ENCODE results near the gene STARD5. TPM values are rescaled to one million over a fixed set of nuclear protein-coding genes. Genes with fewer than 3 reads are reported as not detected.
A peak's percentile ranks its signal among the peaks of the same experiment; 100 is the strongest.

STARD5 gene
- total RNA-seq, 2 experiments from 2014 or later: 6.2 to 7.7 TPM

GRCh38 chr15:81330366-81331090 is 6.6 kb upstream of the STARD5 start:
- DNase-seq: no peak
- Mint-ChIP-seq H3K27me3 (no peaks in the 10 kb centered on the region), H3K4me1 (peaks cover 16% of the 10 kb centered on the region), H3K27ac (peak overlapping the region; percentile 32), H3K4me3 (peak overlapping the region; percentile 14), H3K9me3 (no peaks in the 10 kb centered on the region), H3K36me3 (peaks cover 2% of the 10 kb centered on the region)

- Mint-ChIP-seq H3K27me3 (no peaks in the 10 kb centered on the region), H3K4me3 (no peak overlapping the region), H3K36me3 (peaks cover 2% of the 10 kb centered on the region), H3K4me1 (peaks cover 23% of the 10 kb centered on the region), H3K27ac (no peak overlapping the region), H3K9me3 (no peaks in the 10 kb centered on the region)
- no peak for DNase-seq
These were observed 5.5 kb upstream of the STARD5 start for GRCh38 chr15:81329446-81329845.

- DNase-seq: no peak
- Mint-ChIP-seq H3K27ac (no peak overlapping the region), H3K27me3 (no peaks in the 10 kb centered on the region), H3K4me1 (peaks cover 30% of the 10 kb centered on the region), H3K4me3 (no peak overlapping the region), H3K36me3 (no peaks in the 10 kb centered on the region), H3K9me3 (no peaks in the 10 kb centered on the region)
These were observed 3.6 kb upstream of the STARD5 start for GRCh38 chr15:81327516-81327915.

- no peak overlapping the region for H3K27ac Mint-ChIP-seq
- no peaks in the 10 kb centered on the region for H3K36me3 Mint-ChIP-seq
- H3K4me1 Mint-ChIP-seq: peaks cover 38% of the 10 kb centered on the region
- no peak for DNase-seq
- H3K4me3 Mint-ChIP-seq: no peak overlapping the region
- H3K27me3 Mint-ChIP-seq: no peaks in the 10 kb centered on the region
- no peaks in the 10 kb centered on the region for H3K9me3 Mint-ChIP-seq
These were observed 2.7 kb upstream of the STARD5 start for GRCh38 chr15:81326466-81327212.

- Mint-ChIP-seq H3K27ac (peak overlapping the region; percentile 80), H3K27me3 (no peaks in the 10 kb centered on the region), H3K4me1 (peaks cover 36% of the 10 kb centered on the region), H3K36me3 (peaks cover 3% of the 10 kb centered on the region), H3K4me3 (peak overlapping the region; percentile 97), H3K9me3 (no peaks in the 10 kb centered on the region)
- no peak for DNase-seq
These were observed 390 bp downstream of the STARD5 start for GRCh38 chr15:81323559-81323943.

GRCh38 chr15:81322676-81323253 is 1.2 kb downstream of the STARD5 start:
- peaks cover 7% of the 10 kb centered on the region for H3K36me3 Mint-ChIP-seq
- no peaks in the 10 kb centered on the region for H3K27me3 Mint-ChIP-seq
- H3K27ac Mint-ChIP-seq: no peak overlapping the region
- DNase-seq: no peak
- H3K9me3 Mint-ChIP-seq: no peaks in the 10 kb centered on the region
- H3K4me3 Mint-ChIP-seq: peak overlapping the region; percentile 64
- H3K4me1 Mint-ChIP-seq: peaks cover 36% of the 10 kb centered on the region

GRCh38 chr15:81321667-81322066 is 2.3 kb downstream of the STARD5 start:
- no peak for DNase-seq
- H3K4me3 Mint-ChIP-seq: no peak overlapping the region
- peaks cover 8% of the 10 kb centered on the region for H3K36me3 Mint-ChIP-seq
- no peaks in the 10 kb centered on the region for H3K27me3 Mint-ChIP-seq
- H3K9me3 Mint-ChIP-seq: no peaks in the 10 kb centered on the region
- peaks cover 30% of the 10 kb centered on the region for H3K4me1 Mint-ChIP-seq
- H3K27ac Mint-ChIP-seq: no peak overlapping the region

- H3K27me3 Mint-ChIP-seq: no peaks in the 10 kb centered on the region
- H3K36me3 Mint-ChIP-seq: peaks cover 33% of the 10 kb centered on the region
- no peak for DNase-seq
- H3K4me1 Mint-ChIP-seq: peaks cover 37% of the 10 kb centered on the region
- no peak overlapping the region for H3K4me3 Mint-ChIP-seq
- H3K27ac Mint-ChIP-seq: peak overlapping the region; percentile 14
- H3K9me3 Mint-ChIP-seq: no peaks in the 10 kb centered on the region
These were observed 6.3 kb downstream of the STARD5 start for GRCh38 chr15:81317642-81318017.

GRCh38 chr15:81316267-81316666 is 7.7 kb downstream of the STARD5 start:
- peaks cover 41% of the 10 kb centered on the region for H3K4me1 Mint-ChIP-seq
- H3K27me3 Mint-ChIP-seq: no peaks in the 10 kb centered on the region
- no peak overlapping the region for H3K4me3 Mint-ChIP-seq
- peak overlapping the region; percentile 70 for H3K27ac Mint-ChIP-seq
- H3K36me3 Mint-ChIP-seq: peaks cover 46% of the 10 kb centered on the region
- no peaks in the 10 kb centered on the region for H3K9me3 Mint-ChIP-seq
- DNase-seq: no peak

GRCh38 chr15:81315452-81316175 is 8.3 kb downstream of the STARD5 start:
- Mint-ChIP-seq H3K27me3 (no peaks in the 10 kb centered on the region), H3K9me3 (no peaks in the 10 kb centered on the region), H3K36me3 (peaks cover 53% of the 10 kb centered on the region), H3K4me1 (peaks cover 47% of the 10 kb centered on the region), H3K27ac (peak overlapping the region; percentile 70), H3K4me3 (no peak overlapping the region)
- no peak for DNase-seq

GRCh38 chr15:81314378-81314777 is 9.6 kb downstream of the STARD5 start:
- Mint-ChIP-seq H3K27me3 (no peaks in the 10 kb centered on the region), H3K9me3 (no peaks in the 10 kb centered on the region), H3K36me3 (peaks cover 64% of the 10 kb centered on the region), H3K4me3 (no peak overlapping the region), H3K27ac (peak overlapping the region; percentile 27), H3K4me1 (peaks cover 57% of the 10 kb centered on the region)
- no peak for DNase-seq

GRCh38 chr15:81313686-81314085 is 10.3 kb downstream of the STARD5 start:
- Mint-ChIP-seq H3K36me3 (peaks cover 71% of the 10 kb centered on the region), H3K27me3 (no peaks in the 10 kb centered on the region), H3K4me1 (peaks cover 61% of the 10 kb centered on the region), H3K9me3 (no peaks in the 10 kb centered on the region), H3K27ac (peak overlapping the region; percentile 65), H3K4me3 (no peak overlapping the region)
- no peak for DNase-seq

- no peak for DNase-seq
- H3K4me3 Mint-ChIP-seq: no peak overlapping the region
- peaks cover 64% of the 10 kb centered on the region for H3K4me1 Mint-ChIP-seq
- no peaks in the 10 kb centered on the region for H3K27me3 Mint-ChIP-seq
- peak overlapping the region; percentile 65 for H3K27ac Mint-ChIP-seq
- peaks cover 1% of the 10 kb centered on the region for H3K9me3 Mint-ChIP-seq
- H3K36me3 Mint-ChIP-seq: peaks cover 72% of the 10 kb centered on the region
These were observed 11.0 kb downstream of the STARD5 start for GRCh38 chr15:81312790-81313543.

- Mint-ChIP-seq H3K4me3 (no peak overlapping the region), H3K9me3 (peaks cover 1% of the 10 kb centered on the region), H3K27me3 (no peaks in the 10 kb centered on the region), H3K4me1 (peaks cover 69% of the 10 kb centered on the region), H3K36me3 (peaks cover 81% of the 10 kb centered on the region), H3K27ac (peak overlapping the region; percentile 65)
- DNase-seq: no peak
These were observed 12.0 kb downstream of the STARD5 start for GRCh38 chr15:81311752-81312464.

Measured in activated naive CD8-positive, alpha-beta T cell treated with anti-CD3 and anti-CD28 coated beads for 36 hours (primary cell).